GM19397 (cell line): ENCODE measurements around the gene ABHD16B.
A peak's percentile ranks its signal among the peaks of the same experiment; 100 is the strongest.

Source experiments
- ATAC-seq: cut with Tn5 transposase; IDR thresholded peaks from one replicate; pipeline ENCODE4 v1.9.1; 2021; ENCODE audit warnings: mild to moderate bottlenecking, moderate library complexity; ENCODE audit not compliant: unreplicated experiment

ABHD16B gene

DNA sequence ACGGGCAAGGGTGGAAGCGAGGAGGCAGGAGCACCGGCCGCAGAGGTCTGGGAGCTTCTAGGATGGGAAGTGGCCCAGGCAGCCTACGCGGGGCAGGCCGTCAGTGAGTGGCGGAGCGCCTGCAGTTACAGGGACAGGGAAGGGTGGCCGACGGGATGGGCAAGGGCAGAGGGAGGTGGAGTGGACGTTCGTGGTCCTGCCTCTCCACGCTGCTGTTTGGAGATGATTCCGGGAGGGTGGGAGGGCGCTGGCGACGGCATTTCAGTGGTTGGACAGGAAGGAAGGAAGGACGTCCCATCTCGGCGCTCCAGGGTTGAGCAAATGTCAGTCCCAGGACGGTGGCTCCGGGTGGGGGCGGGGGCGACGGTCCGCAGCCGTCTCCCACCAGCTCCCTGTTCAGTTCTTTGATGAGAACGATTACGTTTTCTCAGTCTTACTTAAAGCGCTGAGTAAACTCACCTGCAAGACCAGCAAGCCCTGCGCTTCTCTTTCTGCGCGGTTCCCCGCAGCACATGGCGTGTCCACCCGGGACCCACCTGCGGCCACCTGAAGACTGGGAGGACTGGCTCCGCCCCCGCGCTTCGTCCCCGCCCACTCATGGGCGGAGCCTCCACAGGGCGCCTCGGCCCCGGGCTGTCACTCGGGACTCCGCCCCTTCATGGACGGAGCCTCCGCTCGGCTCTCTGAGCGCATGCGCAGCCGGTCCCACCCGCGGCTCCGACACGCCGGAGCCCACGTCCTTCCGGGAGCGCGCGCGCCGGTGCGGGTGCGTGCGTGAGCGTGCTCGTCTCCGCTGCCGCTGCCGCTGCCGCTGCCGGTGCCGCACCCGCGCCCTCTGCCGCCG is 33.3 kb downstream of the ABHD16B start, which contains the start of gene DNAJC5:
Gene DNAJC5, plus strand, starts transcription at position 769 of the 844 bp plus-strand sequence. CDS start 33,220 bp downstream, outside the sequence.
- peak; percentile 85 for ATAC-seq

DNA sequence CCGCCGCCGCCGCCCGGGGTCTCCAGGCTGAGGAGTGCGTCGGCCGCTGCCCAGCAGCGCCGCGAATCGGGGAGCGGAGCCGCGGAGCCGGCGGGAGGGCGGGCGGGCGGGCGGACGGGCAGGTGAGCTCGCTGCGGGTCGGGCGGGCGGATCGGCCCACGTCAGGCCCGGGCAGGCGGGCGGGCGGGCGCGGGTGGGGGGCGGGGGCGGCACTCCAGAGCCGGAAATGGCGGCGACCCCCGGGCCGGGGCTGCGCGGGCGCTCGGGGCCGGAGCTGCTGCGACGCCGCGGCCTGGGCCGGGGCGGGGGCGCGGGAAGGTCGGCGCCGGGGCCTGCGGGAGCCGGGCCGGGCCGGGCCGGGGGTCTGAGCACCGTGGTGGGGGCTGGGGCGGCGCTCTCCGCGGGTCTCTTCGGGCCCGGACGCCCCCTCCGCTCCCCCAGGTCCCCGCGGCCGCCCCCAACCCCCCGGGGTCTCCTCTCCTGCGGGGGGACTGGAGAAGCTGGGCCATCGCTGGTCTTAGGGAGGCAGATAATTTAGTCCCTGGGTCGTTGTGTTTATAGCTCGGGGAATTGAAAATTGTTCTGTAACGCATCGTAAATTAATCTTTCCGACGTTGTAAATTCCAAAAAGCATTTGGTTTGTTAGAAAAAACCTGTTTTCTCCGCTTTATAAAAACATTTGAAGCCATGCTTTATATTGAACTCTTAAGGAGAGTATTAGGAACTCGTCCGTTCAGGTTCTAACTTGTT is 34.1 kb downstream of the ABHD16B start:
- no peak for ATAC-seq

DNA sequence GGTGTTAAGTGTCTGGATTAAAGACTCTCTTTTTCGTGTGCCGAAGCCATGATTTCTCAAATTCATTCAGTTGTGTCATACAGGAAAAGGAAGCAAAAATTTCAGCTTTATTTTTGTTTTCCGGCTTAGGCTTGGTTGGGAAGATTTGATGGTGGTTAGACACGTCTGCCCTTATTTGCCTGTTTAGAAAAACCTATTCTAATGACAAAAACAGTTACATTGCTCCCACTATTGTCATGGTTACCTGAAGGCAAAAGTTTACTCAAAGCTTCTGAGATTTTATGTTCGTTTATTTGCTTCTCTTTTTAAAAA is 34.6 kb downstream of the ABHD16B start:
- ATAC-seq: no peak

DNA sequence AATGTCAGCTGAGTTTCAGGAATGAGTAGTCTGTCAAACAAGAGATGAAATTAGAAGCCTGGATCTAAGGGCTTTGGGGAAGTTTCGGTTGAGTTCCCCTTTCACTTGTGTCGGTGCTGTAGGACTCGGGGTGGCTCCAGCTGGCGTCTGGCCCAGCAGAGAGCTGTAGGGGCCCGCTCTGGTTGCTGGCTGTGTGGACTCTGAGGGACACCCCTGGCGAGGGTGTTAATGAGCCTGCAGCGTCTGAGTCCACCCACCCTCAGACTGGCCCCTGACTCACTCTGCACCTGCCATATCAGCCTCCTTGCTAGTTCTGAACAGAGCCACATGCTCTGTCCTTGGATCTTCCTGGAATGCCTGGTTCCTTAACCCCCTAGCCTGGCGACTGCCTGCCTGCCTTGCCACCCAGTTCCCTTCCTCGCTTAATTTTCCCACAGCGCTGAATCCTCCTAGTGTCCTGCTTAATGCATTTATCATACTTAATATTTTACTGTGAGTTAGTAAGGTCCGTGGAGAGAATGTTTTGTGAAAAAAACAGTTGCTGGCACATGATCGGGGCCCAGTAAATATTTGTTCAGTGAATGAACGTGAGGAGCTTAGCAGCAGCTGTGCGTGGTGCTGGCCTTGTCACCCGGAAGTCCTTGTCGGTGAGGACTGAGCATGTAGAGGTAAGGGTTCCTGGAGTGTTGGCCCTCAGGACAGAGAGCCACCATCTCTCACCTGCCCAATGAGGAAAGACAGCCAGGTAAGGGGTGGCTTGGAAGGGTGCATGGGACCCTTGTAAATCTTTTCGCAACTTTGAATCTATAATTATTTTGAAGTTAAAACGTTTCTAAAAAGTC is 35.2 kb downstream of the ABHD16B start:
- peak; percentile 32 for ATAC-seq

DNA sequence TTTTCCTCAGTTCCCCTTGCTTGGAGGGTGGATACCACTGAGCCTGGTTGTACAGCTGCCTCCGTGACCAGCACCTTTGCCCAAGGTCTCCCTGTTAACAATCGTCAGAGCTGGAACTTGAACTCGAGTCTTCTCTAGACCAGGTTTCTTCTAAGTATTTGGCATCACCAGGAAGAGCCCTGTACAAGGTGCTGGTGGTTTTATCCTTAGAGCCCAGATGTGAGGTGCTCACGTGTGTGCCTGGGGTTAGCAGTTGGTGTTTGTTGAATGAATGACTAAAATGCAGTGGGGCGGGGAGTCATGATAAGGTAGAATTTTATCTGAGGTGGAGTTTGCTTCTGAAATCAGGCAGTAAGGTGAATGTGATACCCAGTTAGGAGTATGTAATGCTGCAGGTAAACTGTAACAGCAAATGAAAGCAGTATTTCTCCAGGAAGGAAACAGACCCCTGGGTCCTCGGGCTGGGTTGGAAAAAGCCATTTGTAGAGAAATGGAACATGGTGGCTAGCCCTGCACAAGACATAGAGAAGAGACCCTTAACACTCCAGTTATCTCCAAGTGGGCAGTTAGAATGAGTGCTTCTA is 36.8 kb downstream of the ABHD16B start:
- ATAC-seq: no peak

DNA sequence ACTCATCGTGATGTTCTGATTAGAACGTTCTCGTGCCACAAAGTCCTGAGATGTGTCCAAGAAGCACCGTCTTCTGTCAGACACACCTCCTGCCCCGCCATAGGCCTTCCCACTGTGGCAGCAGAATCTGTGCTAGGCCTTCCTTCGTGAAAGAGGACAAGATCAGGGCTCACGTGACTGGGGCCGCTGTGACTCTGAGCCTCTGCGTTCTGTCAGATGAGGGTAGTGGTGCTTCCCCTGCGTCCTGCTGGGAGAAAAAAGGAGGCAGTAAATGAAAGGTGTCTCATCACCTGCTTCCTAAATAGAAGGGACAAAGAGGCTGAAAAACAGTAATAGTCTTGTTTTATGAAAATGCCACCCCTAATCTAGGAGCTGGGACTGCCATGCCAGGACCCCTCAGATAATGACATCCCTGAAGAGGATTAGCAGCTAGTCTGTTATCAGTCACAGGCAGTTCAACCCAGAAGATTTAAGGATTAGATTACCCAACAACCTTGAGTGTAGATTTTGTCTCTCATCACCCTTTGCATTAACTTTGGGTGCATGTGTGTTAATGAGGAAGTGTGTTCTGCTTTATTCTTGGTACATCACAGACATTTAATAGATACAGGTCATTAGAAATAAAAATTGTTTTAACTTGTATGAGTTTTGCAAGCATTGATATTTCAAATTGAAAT is 37.7 kb downstream of the ABHD16B start:
- no peak for ATAC-seq

DNA sequence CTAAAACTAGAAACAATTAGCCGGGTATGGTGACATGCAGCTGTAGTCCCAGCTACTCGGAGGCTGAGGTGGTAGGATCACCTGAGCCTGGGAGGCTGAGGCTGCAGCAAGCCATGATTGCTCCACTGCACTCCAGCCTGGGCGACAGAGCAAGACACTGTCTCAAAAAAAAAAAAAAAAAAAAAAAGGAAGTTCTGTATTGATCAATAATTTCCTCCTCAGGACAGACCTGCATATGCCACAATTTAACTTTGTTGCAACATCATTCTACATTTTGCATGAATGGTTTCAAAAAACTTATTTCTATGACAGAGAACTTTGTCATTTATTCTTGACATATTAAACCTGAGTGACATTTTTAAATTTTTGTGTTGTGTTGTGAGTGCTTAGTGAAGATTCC is 39.1 kb downstream of the ABHD16B start:
- no peak for ATAC-seq

DNA sequence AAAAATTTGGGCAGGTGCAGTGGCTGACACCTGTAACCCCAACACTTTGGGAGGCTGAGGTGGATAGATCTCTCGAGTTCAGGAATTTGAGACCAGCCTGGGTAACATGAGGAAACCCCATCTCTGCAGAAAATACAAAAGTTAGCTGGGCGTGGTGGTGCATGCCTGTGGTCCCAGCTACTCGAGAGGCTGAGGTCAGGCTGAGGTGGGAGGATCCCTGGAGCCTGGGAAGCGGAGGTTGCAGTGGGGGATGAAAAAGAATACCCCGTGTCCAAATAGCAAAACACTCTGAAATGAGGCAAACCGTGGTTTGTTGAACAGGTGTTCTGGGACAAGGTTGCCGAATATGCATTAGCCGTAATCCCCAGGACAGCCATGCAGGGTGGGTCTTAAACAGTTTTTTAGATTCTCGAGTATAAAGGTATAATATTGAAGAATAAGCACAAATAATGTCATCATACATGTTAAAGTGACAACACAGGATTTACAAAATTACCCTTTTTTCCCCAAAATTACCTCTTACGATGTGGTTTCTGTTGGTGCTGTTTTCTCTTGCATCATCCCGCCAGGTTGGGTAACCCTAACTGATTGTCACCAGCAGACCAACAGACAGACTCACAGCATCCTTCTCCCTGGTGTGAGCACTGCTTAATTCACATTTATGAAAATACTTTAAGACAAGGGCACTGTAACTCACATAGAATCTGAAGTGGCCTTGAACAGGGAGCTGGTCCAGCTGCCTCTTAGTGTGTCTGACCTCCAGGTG is 42.7 kb downstream of the ABHD16B start:
- no peak for ATAC-seq

DNA sequence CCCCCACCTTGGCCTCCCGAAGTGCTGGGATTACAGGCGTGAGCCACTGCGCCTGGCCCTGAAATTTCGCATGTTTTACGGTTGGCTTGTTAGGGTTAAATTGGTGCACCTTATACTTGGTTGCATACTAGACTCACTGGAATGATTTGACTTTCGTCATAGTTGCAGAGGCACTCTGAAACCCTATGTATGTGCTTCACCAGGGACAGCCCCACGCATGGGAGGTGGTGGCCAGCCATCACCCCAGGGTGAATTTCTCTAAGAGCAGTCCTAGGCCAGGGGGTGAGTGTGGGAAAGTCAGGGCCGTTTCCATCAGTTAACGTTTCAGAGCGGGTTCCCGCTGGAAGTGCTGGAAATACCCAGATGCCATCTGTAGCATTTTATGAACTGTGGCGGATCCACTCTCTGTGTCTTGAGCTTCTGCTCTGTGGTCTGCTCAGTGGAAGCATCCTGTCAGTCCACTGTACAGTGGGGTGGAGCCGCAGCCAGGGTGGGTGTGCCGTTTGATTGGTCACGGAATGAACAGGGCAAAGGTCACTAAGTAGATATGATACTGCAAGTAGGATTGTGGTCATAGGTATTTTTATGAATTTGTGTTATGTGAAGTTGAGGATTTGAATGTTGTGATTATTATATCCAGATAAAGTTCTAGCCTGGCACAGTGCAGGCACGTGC is 46.8 kb downstream of the ABHD16B start:
- no peak for ATAC-seq

DNA sequence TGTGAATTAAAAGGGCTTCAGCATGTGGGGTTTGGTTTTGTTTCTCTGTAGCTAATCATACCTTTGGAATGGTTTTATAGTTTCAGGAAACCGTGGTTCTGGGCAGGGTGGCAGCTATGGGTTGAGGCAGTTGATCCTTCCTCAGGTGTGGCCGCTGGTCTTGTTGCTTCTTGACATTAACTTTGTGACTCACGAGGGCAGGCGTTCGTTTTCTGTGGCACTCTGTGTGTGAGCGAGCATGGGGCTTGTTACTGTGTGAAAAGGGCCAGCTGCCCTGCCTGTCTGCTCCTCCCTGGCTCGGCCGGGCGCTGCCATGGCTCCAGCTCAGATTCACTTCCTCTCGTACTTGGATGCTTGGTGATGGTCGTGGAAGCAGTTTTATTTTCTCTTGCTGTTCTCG is 49.9 kb downstream of the ABHD16B start:
- no peak for ATAC-seq
